GM19468 (cell line): ENCODE results near the gene ARHGAP6.
A peak's percentile ranks its signal among the peaks of the same experiment; 100 is the strongest.
"Not testable (repeated sequence)": the region's sequence is repeated elsewhere in the genome, so short reads cannot be mapped to it uniquely, and the experiment has no call there.

Experiments
- ATAC-seq: cut with Tn5 transposase; IDR thresholded peaks from one replicate; pipeline ENCODE4 v1.9.1; 2021; ENCODE audit warnings: mild to moderate bottlenecking, moderate library complexity, moderate number of reproducible peaks; ENCODE audit not compliant: unreplicated experiment; ENCODE audit errors: extremely low read depth

The ARHGAP6 gene

DNA sequence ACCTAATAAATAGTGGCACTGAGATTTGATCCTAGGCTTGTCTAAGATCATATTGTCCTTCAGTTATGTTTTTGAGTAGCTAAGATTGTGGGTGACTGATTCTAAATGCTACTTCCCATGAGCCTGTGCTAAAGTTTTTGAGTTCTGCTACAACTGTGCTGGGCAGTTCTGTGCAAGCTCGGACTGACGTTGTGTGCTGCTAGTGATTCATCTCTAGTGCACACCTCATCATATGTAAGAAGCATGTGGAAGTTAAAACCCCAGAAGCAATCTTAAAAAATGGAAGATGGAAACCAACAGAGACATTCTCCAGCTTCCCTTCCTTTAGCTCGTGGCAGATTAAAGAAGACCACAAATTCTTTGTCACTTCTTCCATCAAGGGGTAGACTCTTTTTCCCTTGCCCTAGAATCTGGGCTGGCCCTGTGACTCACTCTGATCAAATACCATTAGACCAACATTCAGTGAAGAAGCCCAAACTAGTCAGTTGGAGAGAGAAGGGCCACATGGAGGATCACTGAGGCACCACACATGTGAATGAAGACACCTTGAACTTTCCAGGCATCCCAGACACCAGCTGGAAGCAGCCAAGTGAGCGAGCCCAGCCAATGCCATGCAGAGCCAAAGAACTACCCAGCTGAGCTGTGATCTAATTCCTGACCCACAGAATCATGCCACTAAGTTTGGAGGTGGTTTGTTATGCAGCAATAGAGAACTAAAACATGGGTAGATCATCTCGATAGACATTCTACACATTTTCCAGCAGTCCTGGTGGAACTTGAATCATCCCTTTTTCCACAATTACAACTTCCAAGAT is 16.8 kb downstream of the ARHGAP6 start:
- no peak for ATAC-seq

- ATAC-seq = no peak
Observed at GRCh38 chrX:11647138-11647537, 18.6 kb downstream of the ARHGAP6 start.

DNA sequence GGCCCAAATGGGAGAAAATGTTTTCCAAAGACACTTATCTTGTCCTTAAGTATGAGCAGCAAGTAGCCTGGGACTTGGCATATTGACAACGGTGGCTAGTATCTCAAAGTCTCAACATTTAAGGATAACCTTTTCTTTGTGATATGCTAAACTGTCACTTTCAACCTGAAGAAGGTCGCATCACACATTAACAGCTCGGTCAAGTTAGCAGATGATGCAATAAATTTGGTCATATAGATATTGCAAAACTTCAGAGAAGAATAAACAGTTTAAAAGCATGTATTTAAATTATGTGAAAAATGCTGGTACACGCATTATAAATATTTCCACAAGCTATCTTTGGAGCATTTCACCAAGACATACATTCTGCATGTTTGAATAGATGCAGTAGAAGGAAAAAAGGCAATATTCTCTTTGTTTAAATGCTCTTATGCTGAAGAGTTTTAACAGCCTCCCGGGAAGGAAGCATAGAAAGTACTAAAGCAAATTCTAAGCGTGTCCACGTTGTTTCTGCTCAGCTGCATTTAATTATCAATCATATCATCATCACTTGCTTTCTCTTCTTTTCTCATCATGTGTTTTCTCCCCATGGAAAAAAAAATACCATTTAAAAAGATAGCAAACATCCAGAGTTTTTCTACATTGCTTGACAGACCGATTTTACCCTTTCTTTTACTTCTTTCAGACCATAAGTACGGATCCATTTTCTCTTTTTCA is 24.2 kb downstream of the ARHGAP6 start:
- ATAC-seq = no peak

GRCh38 chrX:11640089-11640488 is 25.6 kb downstream of the ARHGAP6 start:
- no peak for ATAC-seq

DNA sequence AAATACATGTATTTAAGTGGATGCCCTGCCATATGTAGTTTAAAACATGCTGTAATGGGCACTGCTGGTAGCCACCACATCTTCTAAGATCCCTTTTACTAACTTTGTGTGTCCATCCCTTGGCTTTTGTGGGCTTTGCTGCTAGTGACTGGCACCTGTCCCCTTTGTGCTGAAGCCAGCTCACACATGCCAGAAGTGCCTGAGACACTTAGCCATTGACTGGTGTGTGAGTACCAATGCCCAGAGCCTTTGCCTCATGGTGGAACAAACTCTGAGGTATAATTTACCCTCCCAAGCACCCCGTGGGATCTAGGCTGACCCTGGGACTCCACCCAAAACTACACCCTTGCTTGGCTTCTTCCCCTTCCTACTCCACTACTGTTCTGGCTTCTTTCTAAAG is 33.0 kb downstream of the ARHGAP6 start:
- no peak for ATAC-seq

- no peak for ATAC-seq
Observed at GRCh38 chrX:11629593-11630211, 36.0 kb downstream of the ARHGAP6 start.

DNA sequence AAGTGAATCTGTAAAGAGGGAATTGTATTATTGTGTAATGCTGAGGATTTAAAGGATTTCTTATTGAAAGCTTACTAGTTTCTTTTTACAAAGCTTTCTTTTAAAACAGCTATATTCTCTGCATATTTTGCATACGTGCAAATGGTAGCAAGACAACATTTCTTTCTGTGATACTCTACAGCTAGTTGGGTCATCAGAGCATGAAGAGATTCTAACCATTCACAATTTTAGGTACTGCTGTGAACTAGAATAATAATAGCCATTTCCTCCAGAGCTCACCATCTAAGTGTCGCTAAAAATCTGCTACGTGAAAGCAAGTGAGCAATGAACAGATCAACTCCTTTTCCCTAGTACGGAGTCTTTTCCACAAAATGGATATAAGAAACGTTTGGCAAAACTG is 37.3 kb downstream of the ARHGAP6 start:
- no peak for ATAC-seq

GRCh38 chrX:11626351-11626750 is 39.4 kb downstream of the ARHGAP6 start:
- ATAC-seq = no peak

DNA sequence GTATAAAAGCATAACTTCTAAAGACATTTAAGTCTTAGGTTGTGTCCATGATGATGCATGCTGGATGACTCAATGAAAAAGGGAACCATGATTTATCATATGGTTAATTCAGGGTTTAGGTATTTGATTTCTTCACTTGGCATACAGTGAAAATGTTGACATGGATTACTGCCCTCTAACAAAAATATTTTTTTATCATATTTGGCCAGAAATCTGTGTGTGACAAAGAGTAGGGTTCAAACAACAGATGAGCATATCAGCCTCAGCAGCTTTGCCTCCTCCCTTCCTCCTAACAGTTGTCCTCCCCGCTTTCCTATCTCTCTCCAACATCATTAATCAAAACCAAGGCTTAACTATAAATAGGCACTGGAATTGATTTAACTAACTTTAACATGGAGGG is 46.3 kb downstream of the ARHGAP6 start:
- ATAC-seq = no peak

- not testable (repeated sequence) for ATAC-seq
Observed at GRCh38 chrX:11614253-11614652, 51.5 kb downstream of the ARHGAP6 start.

- ATAC-seq = peak; percentile 58
Observed at GRCh38 chrX:11611965-11612364, 53.8 kb downstream of the ARHGAP6 start.

- no peak for ATAC-seq
Observed at GRCh38 chrX:11611161-11611560, 54.6 kb downstream of the ARHGAP6 start.

DNA sequence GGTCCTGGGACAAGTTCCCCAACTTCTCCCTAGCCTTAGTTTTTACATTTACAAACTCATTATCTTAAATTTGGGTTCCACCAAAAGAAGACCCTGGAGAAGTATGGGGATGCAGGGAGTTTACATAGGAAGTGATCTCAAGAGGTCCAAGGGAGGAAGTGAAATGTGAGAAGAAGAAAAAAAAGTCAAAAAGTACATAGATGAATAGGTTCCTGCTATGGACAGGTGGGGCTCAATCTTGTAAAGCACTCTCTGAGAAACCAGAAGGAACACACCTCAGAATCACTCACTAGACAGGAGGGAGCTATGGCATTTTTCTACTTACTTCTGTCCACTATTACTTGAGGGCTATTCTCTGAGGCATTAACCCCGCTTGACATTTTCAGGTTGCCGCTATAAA is 56.6 kb downstream of the ARHGAP6 start:
- ATAC-seq = no peak

DNA sequence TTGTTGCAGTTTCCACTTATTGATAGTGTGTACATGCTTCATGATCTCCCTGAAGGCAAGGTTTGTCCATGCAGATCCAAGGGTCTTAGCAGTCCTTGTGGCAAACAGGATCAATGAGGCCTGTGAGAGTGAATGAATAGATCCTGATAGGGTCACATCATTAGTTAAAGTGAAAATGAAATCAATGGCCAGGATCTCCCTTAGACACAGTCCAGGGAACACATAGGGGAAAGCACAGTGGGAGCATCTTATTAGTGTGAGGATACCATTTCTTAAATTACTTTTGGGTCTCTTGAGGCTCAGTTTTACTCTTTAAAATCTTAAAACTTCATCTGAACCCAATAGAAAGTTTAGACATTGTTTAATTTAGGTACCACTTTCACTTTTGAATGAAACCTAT is 59.3 kb downstream of the ARHGAP6 start:
- no peak for ATAC-seq

DNA sequence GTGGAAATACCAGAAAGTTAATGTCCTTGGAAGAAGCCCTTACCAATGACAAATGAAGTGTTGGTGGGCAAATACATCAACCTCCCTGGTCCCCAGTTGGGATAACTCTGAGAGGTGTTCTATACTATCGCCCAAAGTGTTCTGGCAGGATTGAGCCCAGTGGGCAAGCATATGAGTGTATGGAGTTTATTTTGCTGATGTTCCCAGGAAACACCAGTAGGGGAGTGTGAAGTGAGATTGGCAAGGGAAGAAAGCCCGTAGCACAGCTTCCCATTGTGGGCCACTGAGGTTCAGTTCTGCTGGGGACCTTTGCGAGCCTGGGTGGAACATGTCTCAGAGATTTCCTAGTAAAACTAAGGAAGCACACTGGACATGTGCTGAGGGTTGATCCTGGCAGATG is 65.1 kb downstream of the ARHGAP6 start:
- ATAC-seq = no peak

- ATAC-seq = no peak
Observed at GRCh38 chrX:11597479-11597878, 68.2 kb downstream of the ARHGAP6 start.

GRCh38 chrX:11591723-11592346 is 73.9 kb downstream of the ARHGAP6 start:
- no peak for ATAC-seq

- no peak for ATAC-seq
Observed at GRCh38 chrX:11589641-11590040, 76.1 kb downstream of the ARHGAP6 start.

GRCh38 chrX:11588097-11588496 is 77.6 kb downstream of the ARHGAP6 start:
- no peak for ATAC-seq

- ATAC-seq = no peak
Observed at GRCh38 chrX:11585174-11585573, 80.5 kb downstream of the ARHGAP6 start.

GRCh38 chrX:11580789-11581188 is 84.9 kb downstream of the ARHGAP6 start:
- no peak for ATAC-seq
